Erythroblast (primary cell): ENCODE results near the gene CD7.
"Not testable (repeated sequence)": the region's sequence is repeated elsewhere in the genome, so short reads cannot be mapped to it uniquely, and the experiment has no call there.

ENCODE experiments used
- DNase-seq, 2 experiments: peaks; one replicate each; lab custom pipeline; 2025; lab: John Stamatoyannopoulos, UW
- GATA1 ChIP-seq: IDR thresholded peaks from 2 replicates; pipeline ENCODE4 v1.6.1; 2011; ENCODE audit warnings: low read depth, mild to moderate bottlenecking, control low read depth, low read length, moderate library complexity
- POLR2A ChIP-seq: IDR thresholded peaks from 2 replicates; pipeline ENCODE4 v1.6.1; 2011; ENCODE audit warnings: mild to moderate bottlenecking, low read length

Gene CD7

DNA sequence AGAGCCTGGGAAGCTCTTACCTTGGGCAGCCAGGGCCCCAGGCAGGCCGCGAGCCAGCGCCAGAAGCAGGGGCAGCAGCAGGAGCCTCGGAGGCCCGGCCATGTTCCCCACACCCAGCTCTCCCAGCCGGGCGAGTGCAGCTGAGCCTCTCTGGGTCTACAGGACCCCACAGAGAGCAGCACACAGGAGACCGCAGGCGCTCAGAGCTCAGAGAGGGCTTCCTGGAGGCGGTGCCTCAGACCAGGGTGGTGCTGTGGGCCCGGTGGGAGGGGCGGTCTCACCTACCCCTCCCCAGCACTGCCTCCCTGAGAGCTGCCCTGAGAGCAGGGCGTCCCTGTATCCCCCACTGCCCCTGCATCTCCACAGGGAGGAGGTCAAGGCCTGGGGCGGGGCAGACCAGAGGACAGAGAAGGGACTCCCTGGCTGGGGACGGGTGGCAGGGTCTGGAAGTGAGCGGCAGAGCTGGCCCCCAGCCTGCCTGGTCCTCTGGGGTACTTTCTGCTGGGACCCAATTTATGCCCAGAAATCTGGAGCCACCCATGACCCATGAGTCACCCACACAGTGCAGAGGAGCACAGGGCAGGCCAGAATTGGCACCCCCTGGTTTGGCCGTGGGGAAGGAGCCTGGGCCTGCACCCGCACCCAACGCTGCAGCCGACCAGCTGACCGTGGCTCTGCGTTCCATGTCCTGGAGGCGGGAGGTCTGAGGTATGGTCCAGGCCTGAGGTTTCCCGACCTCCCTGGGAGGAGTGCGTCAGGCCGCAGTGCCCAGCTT is at the start of gene CD7:
Gene CD7 (minus strand): TSS at position 215 of the 775 bp plus-strand sequence. CDS start 113 bp downstream, at position 102.
- no peak for DNase-seq
- TF ChIP-seq GATA1 = no peak
- no peak for TF ChIP-seq POLR2A

DNA sequence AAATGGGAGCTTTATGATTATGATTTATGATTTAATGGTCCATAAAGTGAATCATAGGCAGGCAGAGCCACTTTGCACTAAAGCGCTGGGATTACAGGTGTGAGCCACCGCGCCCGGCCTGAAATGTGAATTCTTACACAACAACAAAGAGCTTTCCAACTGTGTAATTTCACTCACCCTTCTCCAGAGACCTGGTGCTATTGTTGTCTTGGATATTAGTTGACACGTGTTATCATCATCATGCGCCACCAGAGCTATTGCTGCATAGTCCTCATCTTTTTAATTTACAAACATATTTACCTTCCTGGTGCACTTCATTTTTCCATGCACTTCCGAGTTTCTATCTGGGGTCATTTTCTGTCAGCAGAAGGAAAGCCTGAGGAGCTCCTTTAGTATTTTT is 49.3 kb upstream of the CD7 start:
- TF ChIP-seq GATA1 (no peak), POLR2A (no peak)
- DNase-seq = no peak

DNA sequence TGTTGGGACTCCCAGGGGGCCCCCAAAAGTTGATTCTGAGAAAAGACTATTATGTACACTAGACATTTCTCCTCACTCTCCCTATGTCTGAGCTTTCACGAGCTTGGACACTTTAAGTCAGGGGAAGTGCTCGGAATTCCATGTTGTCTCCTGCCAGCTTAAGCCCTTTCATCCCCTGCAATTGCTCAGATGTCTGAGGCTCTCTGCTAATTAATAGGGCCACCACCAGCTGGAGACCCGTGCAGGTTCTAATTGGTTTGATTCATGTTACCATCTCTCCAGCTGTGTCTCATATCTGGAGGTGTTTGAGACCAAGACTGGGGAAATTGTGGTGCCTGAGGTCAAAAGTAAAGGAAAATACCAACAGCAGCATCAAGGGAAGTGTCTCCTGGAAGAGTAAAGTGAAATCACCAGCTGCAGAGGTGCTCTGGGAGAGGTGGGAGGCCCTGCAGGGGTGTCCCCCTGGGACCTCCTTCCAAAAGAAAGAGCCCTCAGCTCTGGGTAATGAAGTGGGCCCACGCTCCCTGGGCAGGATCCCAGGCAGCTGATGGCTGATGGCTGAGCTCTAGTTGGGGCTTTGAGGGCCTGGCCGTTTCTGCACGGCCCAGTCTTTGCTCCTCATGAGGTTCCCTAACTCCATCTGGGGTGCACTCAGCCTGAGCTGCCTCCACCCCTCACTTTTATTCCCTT is 48.3 kb upstream of the CD7 start:
- DNase-seq = no peak
- no peak for TF ChIP-seq GATA1
- no peak for TF ChIP-seq POLR2A

DNA sequence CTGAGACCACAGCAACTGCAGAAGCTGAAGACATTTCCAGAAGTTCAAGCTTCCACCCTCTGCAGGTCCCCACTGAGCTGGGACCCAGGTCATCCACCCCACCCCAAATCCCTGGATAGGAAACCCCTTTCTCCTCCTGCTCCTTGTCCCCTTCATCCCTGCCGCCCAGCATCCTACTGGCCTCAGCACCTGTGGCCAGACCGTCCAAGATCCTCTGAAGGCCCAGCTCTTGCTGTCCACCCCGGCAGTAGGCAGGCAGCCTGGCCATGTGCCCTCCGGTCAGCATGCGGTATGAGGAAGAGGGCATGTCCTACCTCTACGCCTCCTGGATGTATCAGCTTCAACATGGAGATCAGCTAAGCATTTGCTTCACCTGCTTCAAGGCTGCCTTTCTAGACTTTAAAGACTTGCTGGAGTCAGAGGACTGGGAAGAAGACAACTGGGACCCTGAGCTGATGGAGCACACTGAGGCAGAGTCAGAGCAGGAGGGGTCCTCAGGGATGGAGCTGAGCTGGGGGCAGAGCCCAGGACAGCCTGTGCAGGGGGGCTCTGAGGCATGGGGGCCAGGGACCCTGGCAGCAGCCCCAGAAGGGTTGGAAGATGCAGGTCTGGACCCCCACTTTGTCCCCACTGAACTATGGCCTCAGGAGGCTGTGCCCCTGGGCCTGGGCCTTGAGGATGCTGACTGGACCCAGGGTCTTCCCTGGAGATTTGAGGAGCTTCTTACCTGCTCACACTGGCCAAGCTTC is 44.7 kb upstream of the CD7 start:
- DNase-seq = no peak
- TF ChIP-seq POLR2A (no peak), GATA1 (no peak)

DNA sequence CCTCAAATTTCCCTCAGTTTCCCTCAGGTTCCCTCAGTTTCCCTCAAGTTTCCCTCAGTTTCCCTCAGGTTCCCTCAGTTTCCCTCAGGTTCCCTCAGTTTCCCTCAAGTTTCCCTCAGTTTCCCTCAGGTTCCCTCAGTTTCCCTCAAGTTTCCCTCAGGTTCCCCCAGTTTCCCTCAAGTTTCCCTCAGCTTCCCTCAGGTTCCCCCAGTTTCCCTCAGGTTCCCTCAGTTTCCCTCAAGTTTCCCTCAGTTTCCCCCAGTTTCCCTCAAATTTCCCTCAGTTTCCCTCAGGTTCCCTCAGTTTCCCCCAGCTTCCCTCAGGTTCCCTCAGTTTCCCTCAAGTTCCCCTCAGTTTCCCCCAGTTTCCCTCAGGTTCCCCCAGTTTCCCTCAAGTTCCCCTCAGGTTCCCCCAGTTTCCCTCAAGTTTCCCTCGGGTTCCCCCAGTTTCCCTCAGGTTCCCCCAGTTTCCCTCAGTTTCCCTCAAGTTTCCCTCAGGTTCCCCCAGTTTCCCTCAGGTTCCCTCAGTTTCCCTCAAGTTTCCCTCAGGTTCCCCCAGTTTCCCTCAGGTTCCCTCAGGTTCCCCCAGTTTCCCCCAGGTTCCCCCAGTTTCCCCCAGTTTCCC is 42.2 kb upstream of the CD7 start:
- not testable (repeated sequence) for DNase-seq

- peak; percentile 41 to 46 for DNase-seq
- TF ChIP-seq POLR2A (no peak), GATA1 (no peak)
Observed at GRCh38 chr17:82358465-82359350, 41.3 kb upstream of the CD7 start, which contains the start of gene TEX19. Gene TEX19, plus strand, starts transcription at chr17:82359247. Its CDS starts 2,904 bp downstream, at chr17:82362151.

DNA sequence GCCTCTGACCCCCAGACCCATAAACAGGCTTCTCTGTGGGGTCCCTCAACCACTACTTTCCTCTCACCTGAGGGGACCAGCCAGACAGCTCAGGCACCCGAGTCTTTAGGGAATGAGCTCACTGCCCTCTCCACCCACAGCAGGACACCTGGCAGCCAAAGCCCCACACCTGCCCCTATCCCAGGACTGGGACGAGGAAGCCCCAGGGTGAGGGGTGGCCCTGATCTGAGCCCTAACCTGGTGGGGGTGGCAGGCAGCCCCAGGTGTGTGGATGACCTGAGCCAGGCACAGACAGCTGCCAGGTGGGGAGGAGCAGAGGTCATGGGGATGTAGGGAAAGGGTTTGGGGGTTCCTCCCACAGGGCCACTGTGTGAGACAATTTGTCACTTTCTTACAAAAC is 40.0 kb upstream of the CD7 start:
- no peak for TF ChIP-seq POLR2A
- TF ChIP-seq GATA1 = no peak
- DNase-seq = no peak

DNA sequence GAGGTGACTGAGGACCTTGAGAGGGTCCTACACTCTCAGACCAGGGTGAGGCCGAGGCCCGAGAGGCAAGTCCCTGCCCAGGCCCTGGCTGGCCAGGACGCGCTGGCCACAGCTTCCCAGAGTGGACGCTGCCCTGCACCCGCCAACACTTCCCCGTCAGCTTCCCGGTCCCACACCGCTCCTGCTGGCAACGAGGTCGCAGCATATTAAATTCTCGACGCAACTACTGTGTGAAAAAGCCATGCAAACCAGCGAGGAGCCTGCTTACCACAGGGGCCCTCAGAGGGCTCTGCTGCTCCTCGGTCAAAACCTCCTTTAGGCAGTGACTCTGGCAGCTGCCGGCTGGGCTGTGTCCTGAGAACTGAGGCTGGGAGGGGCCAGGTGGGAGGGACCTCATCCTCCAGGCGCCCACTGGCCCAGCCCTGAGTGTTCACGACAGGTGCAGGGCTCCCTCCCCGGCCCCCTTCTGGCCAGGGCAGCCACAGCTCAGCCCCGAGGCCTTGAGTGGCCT is 39.5 kb upstream of the CD7 start:
- no peak for TF ChIP-seq GATA1
- no peak for TF ChIP-seq POLR2A
- DNase-seq = no peak

DNA sequence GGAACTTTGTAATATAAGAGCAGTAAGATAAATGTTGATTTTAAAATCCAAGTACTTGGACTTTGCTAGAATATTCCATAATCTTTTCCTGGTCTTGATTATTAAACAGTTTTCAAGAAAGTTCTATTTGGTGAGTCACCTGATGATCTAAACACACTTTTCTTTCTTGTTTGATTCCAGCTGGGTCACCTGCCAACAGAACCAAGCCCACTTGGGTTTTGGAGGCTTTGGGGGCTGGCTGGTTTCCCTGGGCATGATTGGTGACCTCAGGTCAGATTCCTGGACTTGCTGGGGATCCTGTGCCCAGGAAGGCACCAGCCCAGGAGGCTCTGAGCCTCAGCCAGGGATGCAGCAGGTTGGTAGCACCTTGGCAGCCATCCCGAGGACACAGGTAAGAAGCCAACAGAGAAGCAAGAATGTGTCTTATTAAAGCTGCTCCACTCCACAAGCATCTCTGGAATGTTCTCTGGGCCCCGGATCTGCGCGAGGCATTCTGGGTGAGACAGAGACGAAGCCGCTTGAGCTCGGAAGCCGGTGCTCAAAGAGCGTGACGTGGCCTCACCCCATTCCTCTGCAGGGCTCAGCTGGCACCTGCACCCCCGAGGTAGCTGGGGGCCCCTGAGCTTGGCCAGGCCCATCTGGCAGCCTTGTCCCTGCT is 38.5 kb upstream of the CD7 start:
- DNase-seq = no peak
- TF ChIP-seq POLR2A (no peak), GATA1 (no peak)

DNA sequence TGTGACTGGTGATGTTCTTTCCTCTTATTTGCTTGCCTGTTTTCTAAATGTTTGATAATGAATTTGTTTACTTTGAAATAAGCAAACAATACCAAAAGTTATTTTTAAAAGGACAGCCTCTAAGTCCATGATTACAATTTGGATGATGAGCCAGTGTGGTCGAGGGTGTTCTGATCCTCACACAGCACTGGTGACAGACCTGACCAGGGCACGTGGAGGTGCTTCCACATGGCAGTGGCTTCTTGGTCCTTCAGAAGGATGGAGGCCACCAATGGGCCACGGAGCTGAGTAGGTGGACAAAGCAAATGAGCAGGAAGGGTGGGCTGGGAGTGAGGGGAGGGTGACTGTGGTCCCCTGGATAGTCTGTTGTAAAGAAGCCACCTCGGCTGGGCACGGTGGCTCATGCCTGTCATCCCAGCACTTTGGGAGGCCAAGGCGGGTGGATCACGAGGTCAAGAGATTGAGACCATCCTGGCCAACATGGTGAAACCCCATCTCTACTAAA is 37.4 kb upstream of the CD7 start:
- TF ChIP-seq POLR2A (no peak), GATA1 (no peak)
- no peak for DNase-seq

DNA sequence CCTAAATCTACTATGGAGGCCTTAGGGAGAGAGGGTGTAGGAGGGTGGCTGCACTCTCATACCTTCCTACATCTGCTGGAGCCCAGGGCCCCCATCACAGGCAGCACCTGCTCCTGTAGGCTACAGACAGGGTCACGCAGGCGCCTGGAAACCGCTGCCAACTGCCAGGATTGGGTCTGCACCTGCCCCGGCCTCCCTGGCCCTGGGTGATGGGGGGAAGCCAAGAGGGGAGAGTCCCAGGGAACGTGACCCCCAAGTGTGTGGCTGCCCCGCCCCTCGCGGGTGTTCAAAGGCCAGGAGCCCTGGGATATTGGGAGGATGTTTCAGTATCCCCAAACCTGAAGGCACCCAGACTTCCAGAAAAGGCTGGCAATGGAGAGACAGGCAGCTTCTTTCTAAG is 36.1 kb upstream of the CD7 start:
- DNase-seq = no peak
- TF ChIP-seq POLR2A (no peak), GATA1 (no peak)

- peak; percentile 85 to 92 for DNase-seq
Observed at GRCh38 chr17:82351713-82352488, 34.5 kb upstream of the CD7 start.

More at GRCh38 chr17:82351713-82352488, 34.5 kb upstream of the CD7 start:
- no peak for TF ChIP-seq GATA1
- no peak for TF ChIP-seq POLR2A
